OCI-LY3 (cell line): ENCODE results near the gene TOP1.

ENCODE experiments used
- EZH2phosphoT487 ChIP-seq: fragments of 200-600 bp; shearing (Covaris generic); IDR thresholded peaks from 2 replicates; pipeline ENCODE4 v1.6.1; 2018; ENCODE audit warnings: antibody characterized with exemption, mixed run types, low read depth
- TF ChIP-seq, protein P1 (sequence below): fragments of 200-600, 300-600 bp; sonication (generic); IDR thresholded peaks from 2 replicates; pipeline ENCODE4 v1.5.1; 2014; ENCODE audit warnings: antibody characterized with exemption, low read length, low read depth

- TF ChIP-seq EZH2phosphoT487, result no peak
- TF ChIP-seq, protein P1, sequence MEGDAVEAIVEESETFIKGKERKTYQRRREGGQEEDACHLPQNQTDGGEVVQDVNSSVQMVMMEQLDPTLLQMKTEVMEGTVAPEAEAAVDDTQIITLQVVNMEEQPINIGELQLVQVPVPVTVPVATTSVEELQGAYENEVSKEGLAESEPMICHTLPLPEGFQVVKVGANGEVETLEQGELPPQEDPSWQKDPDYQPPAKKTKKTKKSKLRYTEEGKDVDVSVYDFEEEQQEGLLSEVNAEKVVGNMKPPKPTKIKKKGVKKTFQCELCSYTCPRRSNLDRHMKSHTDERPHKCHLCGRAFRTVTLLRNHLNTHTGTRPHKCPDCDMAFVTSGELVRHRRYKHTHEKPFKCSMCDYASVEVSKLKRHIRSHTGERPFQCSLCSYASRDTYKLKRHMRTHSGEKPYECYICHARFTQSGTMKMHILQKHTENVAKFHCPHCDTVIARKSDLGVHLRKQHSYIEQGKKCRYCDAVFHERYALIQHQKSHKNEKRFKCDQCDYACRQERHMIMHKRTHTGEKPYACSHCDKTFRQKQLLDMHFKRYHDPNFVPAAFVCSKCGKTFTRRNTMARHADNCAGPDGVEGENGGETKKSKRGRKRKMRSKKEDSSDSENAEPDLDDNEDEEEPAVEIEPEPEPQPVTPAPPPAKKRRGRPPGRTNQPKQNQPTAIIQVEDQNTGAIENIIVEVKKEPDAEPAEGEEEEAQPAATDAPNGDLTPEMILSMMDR, result no peak
These were observed 111.9 kb downstream of the TOP1 start for GRCh38 chr20:41140226-41141133.
